HG02884 (cell line): ENCODE measurements around the gene CLDND2.

Source experiments
- ATAC-seq: cut with Tn5 transposase; IDR thresholded peaks from one replicate; pipeline ENCODE4 v1.9.1; 2021; ENCODE audit warnings: mild to moderate bottlenecking, moderate library complexity; ENCODE audit not compliant: unreplicated experiment

Gene CLDND2

DNA sequence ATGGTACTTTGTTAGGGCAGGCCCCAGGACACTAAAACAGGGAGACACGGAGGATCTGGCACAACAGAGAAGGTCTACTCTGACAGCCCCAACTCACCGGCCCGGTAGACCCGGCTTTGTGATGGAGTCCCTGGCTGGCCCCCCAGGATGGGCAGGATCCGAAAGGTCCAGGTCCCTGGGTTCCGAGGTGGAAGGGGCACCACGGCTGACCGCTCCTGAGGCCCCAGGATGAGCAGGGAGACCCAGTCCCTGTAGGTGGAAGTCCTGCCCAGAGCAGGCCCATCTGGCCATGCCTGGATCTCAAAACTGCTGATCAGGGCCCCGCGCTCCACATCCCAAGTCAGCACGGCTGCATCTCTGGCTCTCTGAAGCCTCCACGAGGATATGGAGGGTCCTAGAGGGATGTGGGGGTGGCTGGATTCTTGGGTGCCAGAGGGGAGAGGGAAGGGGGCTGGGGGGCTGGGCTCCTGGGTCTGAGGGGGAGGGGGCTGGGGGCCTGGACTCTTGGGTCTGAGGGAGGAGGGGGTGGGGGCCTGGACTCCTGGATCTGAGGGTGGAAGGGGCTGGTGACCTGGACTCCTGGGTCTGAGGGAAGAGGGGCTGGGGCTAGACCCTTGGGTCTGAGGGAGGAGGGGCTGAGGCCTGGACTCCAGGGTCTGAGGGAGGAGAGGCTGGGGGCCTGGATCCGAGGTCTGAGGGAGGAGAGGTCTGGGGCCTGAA is 31.5 kb downstream of the CLDND2 start:
- ATAC-seq: no peak

- no peak for ATAC-seq
Measured at GRCh38 chr19:51333836-51334460, 34.9 kb downstream of the CLDND2 start.

DNA sequence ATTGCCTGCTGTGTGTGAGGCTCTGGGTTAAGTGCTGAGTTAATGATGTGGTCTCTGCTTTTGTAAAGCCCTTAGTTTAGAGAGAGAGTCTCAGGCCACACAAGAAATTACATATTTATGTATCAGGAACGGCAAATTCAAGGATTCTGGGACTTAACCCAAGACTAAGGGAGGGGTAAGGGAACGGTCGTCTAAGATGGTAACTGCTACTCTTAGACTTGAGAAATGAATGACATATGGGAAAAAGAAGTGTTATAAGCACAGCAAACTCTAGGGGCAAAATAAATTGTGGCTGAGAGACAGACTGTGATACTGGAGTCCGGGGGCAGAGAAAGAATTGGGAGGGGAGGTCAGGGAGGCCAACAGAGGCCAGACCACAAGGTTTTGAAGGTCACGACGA is 37.1 kb downstream of the CLDND2 start:
- ATAC-seq: no peak

DNA sequence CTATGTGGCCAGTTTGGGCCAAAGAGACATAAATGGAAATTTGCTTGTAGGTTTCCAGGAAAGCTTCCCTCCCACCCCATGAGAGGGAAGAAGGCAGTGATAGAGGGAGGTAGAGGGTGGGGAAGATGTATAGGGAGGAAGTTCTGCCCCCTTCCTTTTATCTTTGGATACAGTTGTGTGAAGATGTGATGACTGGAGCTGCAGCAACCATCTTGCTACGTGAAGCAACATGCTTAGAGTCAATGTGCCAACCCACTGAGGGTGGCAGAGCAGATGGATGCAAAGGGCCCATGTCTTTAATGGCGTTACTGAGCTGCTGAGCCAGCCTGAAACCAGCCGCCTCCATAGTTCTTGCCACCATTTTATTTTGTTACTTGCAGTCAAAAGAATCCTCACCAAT is 37.6 kb downstream of the CLDND2 start:
- no peak for ATAC-seq

GRCh38 chr19:51330366-51330765 is 38.4 kb downstream of the CLDND2 start:
- ATAC-seq: no peak

GRCh38 chr19:51329411-51329810 is 39.4 kb downstream of the CLDND2 start:
- no peak for ATAC-seq

GRCh38 chr19:51327066-51328001 is 41.5 kb downstream of the CLDND2 start:
- ATAC-seq: no peak

- no peak for ATAC-seq
Measured at GRCh38 chr19:51326216-51327065, 42.4 kb downstream of the CLDND2 start.

- ATAC-seq: no peak
Measured at GRCh38 chr19:51325161-51325976, 43.4 kb downstream of the CLDND2 start.

- ATAC-seq: no peak
Measured at GRCh38 chr19:51324167-51324481, 44.7 kb downstream of the CLDND2 start.

DNA sequence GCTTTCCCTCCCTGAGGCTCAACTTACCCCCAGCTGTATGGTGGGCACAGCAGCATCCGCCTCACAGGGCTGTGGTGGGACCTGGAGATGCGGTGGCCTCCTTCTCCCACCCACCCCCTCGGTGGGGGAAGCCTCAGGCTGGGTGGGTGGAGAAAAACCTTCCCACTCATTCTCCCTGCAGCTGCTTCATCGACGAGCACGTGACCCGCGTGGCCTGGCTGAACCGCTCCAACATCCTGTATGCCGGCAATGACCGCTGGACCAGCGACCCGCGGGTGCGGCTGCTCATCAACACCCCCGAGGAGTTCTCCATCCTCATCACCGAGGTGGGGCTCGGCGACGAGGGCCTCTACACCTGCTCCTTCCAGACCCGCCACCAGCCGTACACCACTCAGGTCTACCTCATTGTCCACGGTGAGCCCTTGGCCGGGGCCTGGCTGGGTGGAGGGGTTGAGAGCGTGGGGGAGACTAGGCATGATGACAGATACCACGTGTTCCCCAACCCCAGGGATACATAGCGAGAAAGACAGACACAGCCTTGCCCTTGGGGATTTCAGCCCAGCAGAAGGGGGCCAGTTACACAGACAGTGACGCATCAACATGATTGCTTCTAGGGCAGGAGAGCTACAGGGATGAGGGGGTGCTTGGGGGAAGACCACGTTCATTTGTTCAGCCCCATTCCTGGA is 45.2 kb downstream of the CLDND2 start:
- no peak for ATAC-seq

DNA sequence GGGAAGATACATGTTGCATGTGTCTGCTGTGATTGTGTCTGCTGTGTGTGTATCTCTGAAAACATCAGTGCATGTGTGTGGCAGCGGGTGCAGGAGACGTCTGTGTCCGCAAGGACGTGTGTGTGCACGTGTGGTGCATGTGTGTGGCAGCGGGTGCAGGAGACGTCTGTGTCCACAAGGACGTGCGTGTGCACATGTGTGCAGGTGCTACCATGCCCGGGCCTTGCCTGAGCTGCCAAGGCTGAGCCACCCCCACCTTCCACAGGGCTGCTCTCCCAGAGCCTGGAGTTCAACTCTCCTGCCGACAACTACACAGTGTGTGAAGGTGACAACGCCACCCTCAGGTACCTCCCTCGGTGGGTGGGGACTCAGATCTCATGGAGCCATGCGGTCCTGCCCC is 47.0 kb downstream of the CLDND2 start:
- ATAC-seq: no peak

- ATAC-seq: no peak
Measured at GRCh38 chr19:51320280-51320657, 48.5 kb downstream of the CLDND2 start.

DNA sequence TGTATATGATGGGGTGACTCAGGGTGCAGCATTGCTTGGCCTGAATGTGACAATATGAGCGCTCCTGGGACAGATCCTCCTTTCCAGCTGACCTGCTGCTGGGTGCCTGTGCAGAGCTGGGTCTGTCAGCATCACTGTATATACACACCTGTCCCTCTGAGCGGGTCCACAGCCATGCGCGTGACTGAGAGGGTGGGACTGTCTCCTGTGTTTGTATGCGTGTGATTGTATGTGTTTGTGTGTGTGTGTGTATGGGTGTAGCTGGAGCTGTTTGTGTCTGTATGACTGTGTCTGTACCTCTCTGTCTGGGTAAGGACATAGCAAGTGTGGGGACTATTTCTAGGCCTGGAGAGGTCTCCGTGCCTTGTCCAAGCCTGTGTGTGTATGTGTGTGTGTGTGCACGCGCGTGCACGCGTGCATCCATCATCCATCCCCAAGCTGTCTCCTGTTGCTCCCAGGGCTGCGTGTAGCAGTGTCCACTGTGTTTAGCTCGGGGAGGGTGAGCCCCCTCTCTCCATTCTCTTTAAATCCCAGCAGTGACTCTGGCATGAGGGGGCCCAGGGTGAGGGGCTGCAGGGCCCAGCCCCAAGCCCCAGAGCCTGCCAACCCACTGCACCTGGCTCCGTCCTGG is 49.0 kb downstream of the CLDND2 start:
- ATAC-seq: no peak

DNA sequence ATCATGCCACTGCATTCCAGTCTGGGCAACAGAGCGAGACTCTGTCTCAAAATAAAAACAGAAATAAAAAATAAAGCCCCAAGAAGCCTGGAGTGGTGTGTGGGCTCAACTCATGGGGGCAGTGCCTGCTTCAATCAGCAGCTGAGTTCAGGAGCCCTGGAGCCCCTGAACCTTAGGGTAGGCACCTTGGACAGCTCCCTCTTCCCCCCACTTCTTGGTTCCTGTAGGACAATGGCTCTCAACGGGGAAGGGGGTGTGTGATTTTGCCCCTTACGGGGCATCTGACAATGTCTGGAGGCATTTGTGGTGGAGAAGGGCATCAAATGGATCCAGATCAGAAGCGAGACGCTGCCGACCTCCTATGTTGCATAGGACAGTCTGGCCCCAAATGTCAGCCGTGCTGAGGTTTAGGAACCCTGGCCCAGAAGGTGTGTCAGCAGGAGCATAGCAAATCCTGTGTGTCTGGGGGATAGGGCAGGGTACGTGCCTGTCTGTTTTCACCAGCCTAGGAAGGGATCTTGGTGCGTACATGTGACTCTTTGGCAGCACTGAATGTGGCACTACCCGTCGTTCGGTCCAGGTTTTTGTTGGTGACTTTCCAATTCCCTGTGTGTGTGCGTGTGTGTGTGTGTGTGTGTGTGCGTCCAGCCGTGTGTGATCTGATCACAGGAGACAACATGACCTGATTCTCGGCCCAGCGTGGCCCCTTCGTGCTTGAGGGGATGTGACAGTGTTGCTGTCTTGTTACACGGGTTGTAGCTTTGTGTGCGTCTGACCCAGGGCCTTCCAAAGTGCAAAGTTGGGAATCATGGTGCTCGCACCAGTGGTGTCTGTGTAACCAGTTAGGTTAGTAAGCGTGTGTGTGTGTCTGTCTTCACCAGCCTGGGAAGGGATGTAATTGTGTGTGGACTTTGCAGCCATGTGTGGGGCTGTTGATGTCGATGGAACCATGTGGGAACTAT is 49.8 kb downstream of the CLDND2 start:
- ATAC-seq: no peak

DNA sequence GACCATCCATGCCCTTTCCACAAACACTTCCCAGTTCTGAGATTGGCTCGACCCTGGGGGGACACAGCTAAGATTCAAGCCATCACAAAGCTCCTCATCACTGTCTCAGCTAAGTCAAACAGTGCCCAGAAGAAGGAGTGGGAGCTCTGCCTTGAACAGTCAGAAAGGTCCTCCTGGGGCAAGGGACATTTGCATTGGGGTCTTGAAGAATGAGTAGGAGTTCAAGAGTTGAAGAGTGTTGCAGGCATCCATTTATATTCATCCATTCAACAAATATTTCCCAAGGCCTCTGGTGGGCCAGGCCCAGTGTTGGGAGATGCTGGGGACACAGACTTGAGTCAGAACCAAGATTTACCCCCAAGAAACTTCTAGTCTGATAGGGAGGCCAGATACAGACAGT is 50.8 kb downstream of the CLDND2 start:
- no peak for ATAC-seq

GRCh38 chr19:51317376-51317775 is 51.4 kb downstream of the CLDND2 start:
- ATAC-seq: no peak
